Fibroblast of lung (primary cell): Measurements from ENCODE around the gene NEGR1.

Experiments used
- CTCF ChIP-seq, 2 donors: IDR thresholded peaks in 1 of 2; conservative IDR thresholded peaks in 1 of 2; 1 replicate in 1 of 2; 2 replicates in 1 of 2; pipeline ENCODE4 v1.5.1; 2011 to 2012; ENCODE audit warnings: low read length in 2 of 2, control low read depth in 1 of 2, inconsistent platforms in 1 of 2, low read depth in 1 of 2, mild to moderate bottlenecking in 1 of 2
- EZH2 ChIP-seq: IDR thresholded peaks from 2 replicates; pipeline ENCODE4 v1.5.1; 2012; ENCODE audit warnings: low read length, control low read depth, mild to moderate bottlenecking; ENCODE audit errors: missing control alignments

GRCh38 chr1:71711456-71711855 lies 570.9 kb downstream of the NEGR1 start:
- TF ChIP-seq CTCF (conservative IDR thresholded peaks at IDR 0.05 in 1 of 2, IDR thresholded peaks at IDR 0.05 in 1 of 2; ENCODE audit: low read depth in 1 of 2, low read length in 2 of 2) (no peak), EZH2 (no peak)
